Epithelial cell of esophagus (primary cell): ENCODE results near the gene BIRC6.

Source experiments
- DNase-seq: peaks from one replicate; pipeline ENCODE4 v3.0.0; 2010; ENCODE audit warnings: low read depth
- H3K4me3 ChIP-seq: 2 replicates; pipeline ENCODE4 v1.5.1; 2011; ENCODE audit warnings: mild to moderate bottlenecking, low read length, control low read depth
- CTCF ChIP-seq: IDR thresholded peaks from 2 replicates; pipeline ENCODE4 v1.5.1; 2011; ENCODE audit warnings: low read depth, mild to moderate bottlenecking, low read length, control low read depth, inconsistent platforms; ENCODE audit not compliant: insufficient read depth; ENCODE audit errors: missing control alignments

The BIRC6 gene

GRCh38 chr2:32379352-32379751 lies 22.5 kb downstream of the BIRC6 start:
- H3K4me3 ChIP-seq = no peak overlapping the region
- DNase-seq = no peak
- TF ChIP-seq CTCF = no peak

GRCh38 chr2:32383858-32384257 lies 27.0 kb downstream of the BIRC6 start:
- H3K4me3 ChIP-seq = no peak overlapping the region
- DNase-seq = no peak
- TF ChIP-seq CTCF = no peak

- no peak overlapping the region for H3K4me3 ChIP-seq
- DNase-seq = no peak
- TF ChIP-seq CTCF = no peak
Observed at GRCh38 chr2:32384529-32384928, 27.7 kb downstream of the BIRC6 start.

GRCh38 chr2:32386739-32387138 lies 29.9 kb downstream of the BIRC6 start:
- no peak for TF ChIP-seq CTCF
- no peak overlapping the region for H3K4me3 ChIP-seq
- no peak for DNase-seq

GRCh38 chr2:32399221-32399620 lies 42.4 kb downstream of the BIRC6 start:
- TF ChIP-seq CTCF = no peak
- no peak overlapping the region for H3K4me3 ChIP-seq
- DNase-seq = no peak

GRCh38 chr2:32402091-32402490 lies 45.3 kb downstream of the BIRC6 start:
- no peak for TF ChIP-seq CTCF
- no peak for DNase-seq
- no peak overlapping the region for H3K4me3 ChIP-seq

- H3K4me3 ChIP-seq = no peak overlapping the region
- TF ChIP-seq CTCF = no peak
- no peak for DNase-seq
Observed at GRCh38 chr2:32403782-32404181, 47.0 kb downstream of the BIRC6 start.
